GM19397 (cell line): ENCODE data around the gene CREB3L2.
A peak's percentile ranks its signal among the peaks of the same experiment; 100 is the strongest.
"Not testable (repeated sequence)": the region's sequence is repeated elsewhere in the genome, so short reads cannot be mapped to it uniquely, and the experiment has no call there.

ENCODE experiments used
- ATAC-seq: cut with Tn5 transposase; IDR thresholded peaks from one replicate; pipeline ENCODE4 v1.9.1; 2021; ENCODE audit warnings: mild to moderate bottlenecking, moderate library complexity; ENCODE audit not compliant: unreplicated experiment

The CREB3L2 gene

GRCh38 chr7:138001529-138002095 is at the start of gene CREB3L2:
CREB3L2 (minus strand) TSS chr7:138002086; CDS start chr7:138001705, 381 bp downstream.
- ATAC-seq = peak; percentile 32

GRCh38 chr7:138049505-138050116 is 47.7 kb upstream of the CREB3L2 start:
- no peak for ATAC-seq

GRCh38 chr7:138047907-138048306 is 46.0 kb upstream of the CREB3L2 start:
- no peak for ATAC-seq

- ATAC-seq = no peak
Measured at GRCh38 chr7:138044897-138045296, 43.0 kb upstream of the CREB3L2 start.

GRCh38 chr7:138040063-138040462 is 38.2 kb upstream of the CREB3L2 start:
- not testable (repeated sequence) for ATAC-seq

- no peak for ATAC-seq
Measured at GRCh38 chr7:138036135-138036534, 34.2 kb upstream of the CREB3L2 start.

- no peak for ATAC-seq
Measured at GRCh38 chr7:138033241-138033640, 31.4 kb upstream of the CREB3L2 start.

GRCh38 chr7:138032770-138033169 is 30.9 kb upstream of the CREB3L2 start:
- ATAC-seq = no peak

GRCh38 chr7:138032186-138032585 is 30.3 kb upstream of the CREB3L2 start:
- ATAC-seq = peak; percentile 58

GRCh38 chr7:138030679-138031351 is 28.9 kb upstream of the CREB3L2 start:
- ATAC-seq = no peak

GRCh38 chr7:138029941-138030340 is 28.1 kb upstream of the CREB3L2 start:
- no peak for ATAC-seq

- ATAC-seq = no peak
Measured at GRCh38 chr7:138029126-138029525, 27.2 kb upstream of the CREB3L2 start.

- no peak for ATAC-seq
Measured at GRCh38 chr7:138027100-138027499, 25.2 kb upstream of the CREB3L2 start.

- ATAC-seq = no peak
Measured at GRCh38 chr7:138025215-138026186, 23.6 kb upstream of the CREB3L2 start.

GRCh38 chr7:138024765-138025164 is 22.9 kb upstream of the CREB3L2 start:
- ATAC-seq = no peak

- ATAC-seq = no peak
Measured at GRCh38 chr7:138024343-138024691, 22.4 kb upstream of the CREB3L2 start.

- ATAC-seq = peak; percentile 70
Measured at GRCh38 chr7:138023618-138024342, 21.9 kb upstream of the CREB3L2 start.

- ATAC-seq = no peak
Measured at GRCh38 chr7:138021889-138022288, 20.0 kb upstream of the CREB3L2 start.

GRCh38 chr7:138017992-138018391 is 16.1 kb upstream of the CREB3L2 start:
- no peak for ATAC-seq

GRCh38 chr7:138015096-138015495 is 13.2 kb upstream of the CREB3L2 start:
- no peak for ATAC-seq

GRCh38 chr7:138014686-138015085 is 12.8 kb upstream of the CREB3L2 start:
- ATAC-seq = no peak
